Skin epidermis (tissue), 12 donors: ENCODE data around the gene SLC35B3.
"Not testable (repeated sequence)": the region's sequence is repeated elsewhere in the genome, so short reads cannot be mapped to it uniquely, and the experiment has no call there.

Source experiments
- H3K27ac ChIP-seq, 21 experiments: fragments of 200-600 bp; sonication (generic) in 11 of 21; one replicate each; pipeline ENCODE4 v1.5.0; 2020; ENCODE audit warnings: mild to moderate bottlenecking in 3 of 21, inconsistent platforms in 2 of 21, moderate library complexity in 2 of 21
- H3K4me3 ChIP-seq, 7 experiments: fragments of 200-600 bp; sonication (generic) in 2 of 7; one replicate each; pipeline ENCODE4 v1.5.0; 2020; ENCODE audit warnings: inconsistent platforms in 2 of 7, mild to moderate bottlenecking in 2 of 7, moderate library complexity in 1 of 7

The SLC35B3 gene

DNA sequence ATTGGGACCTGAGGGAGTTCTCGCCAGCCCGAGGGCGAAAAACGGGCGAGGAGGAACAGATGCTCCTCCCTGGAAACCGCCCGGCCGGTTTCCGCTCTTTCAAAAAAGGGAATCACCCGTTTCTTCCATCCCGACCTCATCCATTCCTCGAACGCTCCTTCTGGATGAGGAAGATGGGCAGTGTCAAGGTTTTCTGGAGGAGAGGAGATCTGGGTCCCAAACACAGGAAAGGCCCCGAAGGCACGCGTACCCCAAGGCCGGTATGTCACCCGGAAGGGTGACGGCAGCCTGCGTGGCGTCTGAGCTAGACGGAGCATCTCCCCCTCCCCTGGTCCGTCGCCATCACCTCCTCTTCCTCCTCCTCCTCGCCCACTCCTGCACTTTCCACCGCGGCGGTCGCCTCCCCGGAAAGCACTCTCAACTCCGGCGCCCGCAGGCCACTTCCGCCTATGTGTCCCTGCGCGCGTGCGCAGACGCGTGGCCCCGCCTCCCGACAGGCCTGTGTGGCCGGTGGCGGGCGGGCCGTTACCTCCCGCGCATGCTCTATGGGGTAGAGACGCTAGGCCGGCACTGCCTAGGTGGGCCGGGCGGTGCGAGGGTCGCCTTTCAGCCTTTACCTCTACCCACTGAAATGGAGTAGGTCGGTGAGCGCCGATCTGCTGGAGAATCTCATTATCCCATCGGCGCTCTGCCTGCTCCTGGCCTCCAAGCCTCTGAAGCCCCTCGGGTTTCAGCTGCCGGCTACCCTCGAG, at the start of gene SLC35B3:
SLC35B3 (minus strand) TSS at position 453 of the 752 bp plus-strand sequence.
- Histone ChIP-seq H3K4me3 (peak within 1 kb of the TSS; percentile 62 to 95 (median 88)), H3K27ac (peak within 1 kb of the TSS; percentile 70 to 98 (median 93))

DNA sequence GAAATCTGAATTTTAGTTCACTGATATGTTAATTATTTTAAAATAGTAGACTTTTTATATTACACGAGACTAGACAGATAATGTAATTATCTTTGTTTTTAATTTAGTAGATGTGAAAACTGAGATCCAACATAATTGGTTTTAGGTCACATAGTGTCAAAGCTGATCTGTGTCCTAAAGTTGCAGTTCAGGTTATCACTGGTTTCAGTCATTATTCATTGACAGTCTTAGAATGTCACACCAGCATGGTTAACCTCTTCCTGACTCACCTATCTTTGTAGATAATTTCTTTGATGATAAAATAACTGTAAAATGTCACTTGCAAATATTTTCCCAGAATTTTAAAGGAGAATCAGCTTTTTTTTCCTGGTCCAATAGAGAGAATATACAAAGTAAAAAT, 48.3 kb upstream of the SLC35B3 start:
- no peak overlapping the region for H3K27ac ChIP-seq
- no peak overlapping the region for H3K4me3 ChIP-seq

- no peak overlapping the region for H3K27ac ChIP-seq
- no peak overlapping the region for H3K4me3 ChIP-seq
These were observed 46.4 kb upstream of the SLC35B3 start for GRCh38 chr6:8481727-8482126.

GRCh38 chr6:8478418-8478817, 43.1 kb upstream of the SLC35B3 start:
- Histone ChIP-seq H3K4me3 (no peak overlapping the region), H3K27ac (no peak overlapping the region)

DNA sequence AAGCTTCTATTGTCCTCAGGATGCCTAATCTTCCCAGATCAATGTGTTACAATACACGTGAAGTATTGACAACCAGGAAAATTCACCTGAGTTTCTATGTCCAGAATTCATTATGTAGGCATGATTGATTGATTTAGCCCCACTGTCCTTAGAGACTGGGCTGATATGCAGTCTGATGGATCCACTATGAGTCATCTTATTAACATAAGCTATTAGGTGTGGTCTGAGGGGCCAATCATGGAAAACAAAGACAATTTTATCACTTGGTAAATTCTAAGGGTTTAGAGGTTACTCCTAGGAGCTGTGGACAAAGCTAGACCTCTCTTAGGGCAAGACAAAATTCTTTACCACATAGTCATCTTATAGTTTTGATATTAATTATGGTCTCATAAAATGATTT, 41.3 kb upstream of the SLC35B3 start:
- Histone ChIP-seq H3K4me3 (no peak overlapping the region), H3K27ac (no peak overlapping the region)

GRCh38 chr6:8468552-8469356, 33.4 kb upstream of the SLC35B3 start:
- no peak overlapping the region for H3K27ac ChIP-seq
- H3K4me3 ChIP-seq: no peak overlapping the region

GRCh38 chr6:8462694-8463093, 27.3 kb upstream of the SLC35B3 start:
- Histone ChIP-seq H3K27ac (no peak overlapping the region), H3K4me3 (no peak overlapping the region)

DNA sequence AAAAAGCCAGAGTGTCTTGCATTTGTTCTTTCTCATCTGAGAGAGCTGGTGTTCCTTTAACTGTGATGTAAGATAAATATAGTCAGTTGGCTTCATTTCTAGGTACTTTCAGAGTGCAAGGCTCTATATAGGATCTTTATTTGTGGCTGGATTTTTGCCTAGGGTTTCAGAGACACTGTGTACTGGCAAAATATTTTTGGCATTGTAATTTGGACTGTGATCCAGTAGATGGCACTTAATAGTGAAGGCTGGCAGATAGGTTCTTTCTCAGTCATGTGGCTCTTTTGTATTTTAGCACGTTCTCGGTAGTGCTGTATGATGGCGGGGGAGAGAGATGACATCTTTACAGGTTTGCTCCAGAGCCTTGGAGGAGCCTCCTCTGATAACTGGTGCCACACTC, 26.8 kb upstream of the SLC35B3 start:
- Histone ChIP-seq H3K27ac (no peak overlapping the region), H3K4me3 (no peak overlapping the region)

DNA sequence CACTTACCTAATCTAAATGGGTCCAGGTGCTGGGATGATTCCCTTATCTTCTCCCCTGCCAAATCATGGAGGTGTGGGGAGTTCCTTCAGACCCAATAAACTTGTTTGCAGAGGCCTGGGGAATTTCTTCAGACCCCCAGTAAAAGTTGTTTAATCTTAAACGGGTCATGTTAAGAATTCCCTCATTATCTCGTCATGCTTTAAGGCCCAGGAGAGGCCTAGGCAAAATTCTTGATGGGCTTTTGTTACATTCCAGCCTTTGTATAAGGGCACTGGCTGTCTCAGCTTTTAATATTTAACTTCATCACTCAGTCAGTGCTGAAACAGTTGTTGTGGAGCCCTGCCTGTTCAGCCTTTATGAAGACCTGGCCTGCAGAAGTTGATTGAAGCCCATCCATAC, 11.0 kb upstream of the SLC35B3 start:
- Histone ChIP-seq H3K4me3 (no peak overlapping the region), H3K27ac (no peak overlapping the region)

DNA sequence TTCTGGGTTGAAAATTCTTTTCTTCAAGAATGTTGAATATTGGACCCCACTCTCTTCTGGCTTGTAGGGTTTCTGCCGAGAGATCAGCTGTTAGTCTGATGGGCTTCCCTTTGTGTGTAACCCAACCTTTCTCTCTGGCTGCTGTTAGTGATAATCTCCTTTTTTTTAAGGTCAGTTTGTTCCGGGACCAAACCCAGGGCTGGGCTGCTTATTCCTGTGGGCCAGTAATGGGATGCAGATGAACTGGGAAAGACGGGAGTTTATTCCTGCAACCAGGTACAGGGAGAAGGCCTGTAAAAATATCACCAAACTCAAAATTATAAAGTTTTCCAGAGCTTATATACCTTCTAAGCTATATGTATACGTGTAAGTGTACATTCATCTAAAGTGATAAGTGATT, 10.6 kb upstream of the SLC35B3 start:
- H3K4me3 ChIP-seq, H3K27ac ChIP-seq: not testable (repeated sequence)

DNA sequence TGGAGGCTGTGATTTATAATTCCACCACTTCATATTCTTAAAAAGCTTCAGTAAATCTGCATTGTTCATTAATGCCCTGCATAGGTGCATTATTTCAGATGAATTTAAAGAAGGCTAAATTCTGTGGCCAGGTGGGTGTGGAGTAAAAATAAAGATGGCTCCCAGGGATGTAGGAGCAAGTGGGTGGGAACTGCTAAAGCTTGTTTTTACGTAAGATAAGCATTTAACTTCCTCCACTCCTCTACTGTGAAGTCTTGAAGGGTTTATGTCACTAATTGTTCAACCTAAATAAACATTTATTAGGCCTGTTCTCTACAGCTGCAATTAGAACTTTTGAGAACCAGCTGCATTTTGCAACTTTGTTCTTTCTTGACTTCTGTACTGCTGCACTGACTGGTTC, 6.8 kb upstream of the SLC35B3 start:
- H3K27ac ChIP-seq: no peak overlapping the region
- H3K4me3 ChIP-seq: no peak overlapping the region

GRCh38 chr6:8441452-8441851, 6.1 kb upstream of the SLC35B3 start:
- no peak overlapping the region for H3K27ac ChIP-seq
- no peak overlapping the region for H3K4me3 ChIP-seq

- H3K27ac ChIP-seq: no peak overlapping the region
These were observed 4.4 kb upstream of the SLC35B3 start for GRCh38 chr6:8439601-8440268.

DNA sequence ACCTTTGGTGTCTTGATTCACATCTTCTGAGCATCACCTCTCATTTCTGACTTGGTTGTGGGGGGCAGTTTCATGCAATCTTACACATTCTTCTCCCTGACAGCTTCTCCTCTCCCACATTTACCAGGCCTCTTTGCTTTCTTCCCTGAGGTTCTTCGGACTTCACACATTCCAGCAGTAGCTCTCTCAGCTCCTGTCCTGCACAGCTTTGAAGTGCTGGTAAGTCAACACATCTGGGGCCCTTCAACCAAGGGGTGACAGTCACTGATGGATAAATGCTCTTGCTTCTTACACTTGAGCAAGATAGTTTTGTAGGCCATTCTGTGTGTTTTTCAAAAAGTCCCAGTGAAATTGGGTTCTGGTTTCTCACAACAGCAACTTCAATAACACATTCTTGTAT, 2.5 kb upstream of the SLC35B3 start:
- Histone ChIP-seq H3K27ac (no peak overlapping the region), H3K4me3 (no peak overlapping the region)

More at GRCh38 chr6:8439601-8440268, 4.4 kb upstream of the SLC35B3 start:
- no peak overlapping the region for H3K4me3 ChIP-seq

DNA sequence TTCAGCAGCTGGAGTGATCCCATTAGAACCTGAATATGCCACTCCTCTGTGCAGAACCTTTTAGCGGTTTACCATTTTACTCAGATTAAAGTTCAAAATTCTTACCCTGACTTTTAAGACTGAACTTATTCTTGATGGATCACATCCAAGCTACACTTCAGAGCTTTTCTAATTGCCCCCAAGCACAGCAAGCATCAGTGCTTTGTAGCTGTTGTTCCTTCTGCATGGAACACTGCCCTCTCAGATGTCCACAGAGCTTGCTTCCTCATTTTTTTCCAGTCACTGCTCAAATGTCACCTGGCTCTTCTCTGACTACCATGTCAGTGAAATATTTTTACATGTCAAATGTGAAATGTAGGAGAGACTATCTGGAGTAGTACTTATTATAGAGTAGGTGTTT, 1.6 kb upstream of the SLC35B3 start:
- H3K4me3 ChIP-seq: no peak overlapping the region
- no peak overlapping the region for H3K27ac ChIP-seq

- peak overlapping the region; percentile 62 to 95 (median 88) for H3K4me3 ChIP-seq
- peak overlapping the region; percentile 66 to 98 (median 93) for H3K27ac ChIP-seq
These were observed 462 bp upstream of the SLC35B3 start for GRCh38 chr6:8435845-8436168.

DNA sequence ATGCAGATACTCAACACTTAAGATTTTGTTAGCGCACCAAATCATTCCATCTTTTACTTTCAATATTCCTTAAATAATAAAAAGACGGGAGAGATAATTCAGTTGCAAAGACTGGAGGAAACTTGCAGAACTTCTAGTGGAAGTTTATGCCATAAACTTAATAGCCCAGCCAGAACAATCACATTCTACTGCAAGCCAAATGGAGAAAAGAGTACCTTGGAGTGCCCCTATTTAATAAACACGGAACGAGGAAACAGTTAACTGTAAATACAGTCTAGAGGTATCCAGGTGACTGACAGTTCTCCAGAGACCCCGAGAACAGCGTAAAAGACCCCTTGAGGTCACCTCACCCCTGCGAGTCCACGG, 635 bp downstream of the SLC35B3 start:
- peak overlapping the region; percentile 62 to 95 (median 88) for H3K4me3 ChIP-seq
- H3K27ac ChIP-seq: peak overlapping the region; percentile 70 to 98 (median 93)

DNA sequence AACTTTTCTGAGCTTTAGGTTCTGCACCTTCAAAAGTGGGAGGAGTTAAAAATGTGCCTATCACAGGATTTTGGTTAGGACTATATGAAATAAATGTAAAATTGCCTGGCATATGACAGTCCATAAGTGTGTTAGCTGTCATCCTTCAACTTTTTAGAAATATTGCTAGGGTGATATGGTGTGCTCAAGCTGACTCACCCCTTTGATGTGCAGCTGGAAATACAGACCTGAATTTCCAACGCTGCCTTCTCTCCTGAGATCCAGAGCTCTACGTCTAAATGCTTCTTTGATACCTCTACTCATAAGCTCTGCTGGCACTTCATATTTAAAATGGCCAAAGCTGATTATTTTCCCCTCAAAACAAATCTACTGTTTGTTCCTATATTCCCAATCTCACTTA, 2.7 kb downstream of the SLC35B3 start:
- Histone ChIP-seq H3K27ac (no peak overlapping the region), H3K4me3 (no peak overlapping the region)

GRCh38 chr6:8429821-8430220, 5.5 kb downstream of the SLC35B3 start:
- no peak overlapping the region for H3K4me3 ChIP-seq
- H3K27ac ChIP-seq: no peak overlapping the region

DNA sequence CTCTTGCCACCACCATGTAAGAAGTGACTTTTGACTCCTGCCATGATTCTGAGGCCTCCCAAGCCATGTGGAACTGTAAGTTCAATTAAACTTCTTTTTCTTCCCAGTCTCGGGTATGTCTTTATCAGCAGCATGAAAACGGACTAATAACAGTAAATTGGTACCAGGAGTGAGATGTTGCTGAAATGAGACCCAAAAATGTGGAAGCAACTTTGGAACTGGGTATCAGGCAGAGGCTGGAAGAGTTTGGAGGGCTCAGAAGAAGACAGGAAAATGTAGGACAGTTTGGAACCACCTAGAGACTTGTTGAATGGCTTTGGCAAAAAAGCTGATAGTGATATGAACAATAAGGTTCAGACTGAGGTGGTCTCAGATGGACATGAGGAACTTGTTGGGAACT, 8.8 kb downstream of the SLC35B3 start:
- not testable (repeated sequence) for H3K4me3 ChIP-seq, H3K27ac ChIP-seq

DNA sequence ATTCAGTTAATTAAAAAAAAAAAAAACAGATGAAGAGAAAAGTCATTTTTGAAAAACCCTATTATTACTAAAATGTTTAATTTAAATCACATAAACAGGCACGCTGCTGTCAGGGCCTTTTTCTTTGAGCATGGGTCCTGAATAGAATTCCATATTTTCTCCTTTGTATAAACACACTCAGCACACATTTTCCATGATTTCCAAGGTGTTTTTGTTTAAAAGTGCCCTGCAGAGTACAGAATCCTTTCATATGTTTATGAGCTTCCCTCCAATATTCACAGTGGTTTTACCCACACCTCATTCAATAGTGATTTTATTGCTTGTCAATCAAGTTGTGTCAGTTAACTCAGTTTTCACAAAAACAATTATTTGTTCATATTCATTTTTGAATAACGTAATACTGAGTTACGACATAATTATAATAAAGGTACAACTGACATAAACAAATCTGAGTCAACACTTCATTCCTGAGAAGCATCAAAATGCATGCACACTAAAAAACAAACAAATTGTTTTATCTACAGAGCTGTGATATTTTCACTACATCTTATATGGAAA, 15.2 kb downstream of the SLC35B3 start:
- Histone ChIP-seq H3K27ac (no peak overlapping the region), H3K4me3 (no peak overlapping the region)
